ENCODE results near the gene HMGB3.
"Not testable (repeated sequence)": the region's sequence is repeated elsewhere in the genome, so short reads cannot be mapped to it uniquely, and the experiment has no call there.

Gene HMGB3

DNA sequence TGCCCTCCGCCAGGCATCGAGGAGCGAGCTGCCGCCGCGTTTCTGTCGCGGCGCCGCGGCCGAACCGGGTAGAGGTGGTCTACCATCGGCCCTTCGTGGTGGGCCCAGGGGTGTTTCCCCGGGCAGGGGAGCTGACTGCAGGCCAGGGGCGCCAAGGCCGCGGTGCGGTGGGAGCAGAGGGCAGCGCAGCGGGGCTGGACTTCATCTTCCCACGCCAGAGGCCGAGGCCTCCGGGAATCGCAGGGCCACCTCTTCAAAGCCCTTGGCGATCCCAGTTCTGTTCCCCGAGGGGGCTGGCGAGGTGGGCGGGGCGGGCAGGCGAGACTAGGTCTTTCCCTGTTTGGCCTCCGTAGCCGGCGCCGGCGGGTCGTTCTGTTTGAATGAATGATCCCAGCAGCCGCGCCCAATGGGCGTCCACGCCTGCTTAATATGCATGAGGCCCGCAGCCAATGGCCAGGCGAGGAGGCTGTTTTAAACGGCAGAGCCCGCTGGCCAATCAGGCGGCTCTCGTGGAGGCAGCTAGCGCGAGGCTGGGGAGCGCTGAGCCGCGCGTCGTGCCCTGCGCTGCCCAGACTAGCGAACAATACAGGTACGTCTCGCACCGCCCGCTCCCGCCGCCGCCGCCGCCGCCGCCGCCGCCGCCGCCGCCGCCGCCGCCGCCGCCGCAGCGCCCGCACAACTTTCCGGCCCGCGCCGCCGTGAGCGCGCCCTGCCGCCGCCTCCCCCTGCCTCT lies at the start of gene HMGB3:
TSS of gene HMGB3 (plus strand) at position 548 of the 733 bp plus-strand sequence. CDS start 2,265 bp downstream, outside the sequence.
- DNase-seq (ENCODE audit: low spot score) = peak; percentile 94

- DNase-seq (ENCODE audit: low spot score) = no peak
Measured at GRCh38 chrX:150933945-150934350, 49.2 kb upstream of the HMGB3 start.

DNA sequence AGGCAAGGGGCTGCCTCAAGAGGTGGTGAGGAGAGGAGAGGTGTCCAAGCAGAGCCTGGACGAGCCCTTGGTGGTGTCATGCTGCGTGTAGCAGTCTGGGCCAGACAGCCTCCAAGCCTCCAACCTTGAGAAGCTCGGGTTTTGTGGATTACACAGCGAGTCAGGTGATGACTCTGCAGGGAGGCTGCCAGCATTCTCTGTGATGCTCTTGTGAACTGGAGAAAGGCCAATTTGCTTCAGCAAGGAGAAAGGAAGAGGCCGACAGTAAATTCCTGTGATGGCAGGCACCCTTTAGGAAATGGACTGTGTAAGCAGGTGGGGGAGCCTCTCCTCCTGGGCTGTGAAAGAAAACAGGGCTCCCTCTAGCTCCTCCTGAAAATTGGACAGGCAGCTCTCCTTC lies 48.7 kb upstream of the HMGB3 start:
- DNase-seq (ENCODE audit: low spot score) = peak; percentile 54

- DNase-seq (ENCODE audit: low spot score) = peak; percentile 59
Measured at GRCh38 chrX:150935467-150935866, 47.7 kb upstream of the HMGB3 start.

DNA sequence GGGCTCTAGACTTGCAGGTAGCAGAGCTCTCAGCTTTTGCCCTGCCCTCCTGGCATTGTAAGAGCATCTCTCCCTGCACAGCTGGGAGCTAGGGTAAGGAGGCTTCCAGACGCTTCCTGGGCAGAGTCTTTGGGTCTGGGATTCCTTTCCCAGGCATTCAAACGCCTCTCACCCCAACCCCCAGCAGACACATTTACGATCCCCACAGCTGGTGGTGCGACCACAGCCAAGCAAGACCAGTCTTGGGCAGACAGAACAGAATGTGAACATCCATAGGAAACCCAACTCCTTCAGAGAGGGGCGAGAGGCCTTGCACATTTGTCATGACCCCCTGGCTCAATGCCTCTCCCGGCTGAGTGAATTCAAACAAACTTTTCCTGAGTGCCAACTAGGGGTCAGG lies 46.6 kb upstream of the HMGB3 start:
- no peak for DNase-seq (ENCODE audit: low spot score)

GRCh38 chrX:150940844-150941495 lies 42.2 kb upstream of the HMGB3 start:
- DNase-seq (ENCODE audit: low spot score) = no peak

DNA sequence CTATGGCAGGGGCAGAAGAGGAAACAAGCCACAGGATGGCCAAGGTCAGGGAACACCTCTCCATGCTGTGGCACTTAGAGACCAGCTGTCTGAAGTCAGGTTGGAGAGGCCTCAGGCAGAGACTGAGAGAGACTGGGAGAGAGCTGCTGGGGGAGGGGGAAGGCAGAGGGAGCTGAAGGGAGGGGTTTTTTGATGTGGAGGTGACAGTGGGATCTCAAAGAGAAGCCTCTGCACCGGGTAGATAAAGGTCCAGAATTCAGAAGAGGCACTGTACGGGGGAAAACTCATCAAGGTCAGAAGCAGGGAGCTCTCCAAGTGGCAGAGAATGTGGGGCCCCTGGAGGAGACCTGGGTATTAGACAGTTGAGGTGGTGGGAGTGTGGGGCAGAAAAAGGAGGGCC lies 41.6 kb upstream of the HMGB3 start:
- DNase-seq (ENCODE audit: low spot score) = no peak

GRCh38 chrX:150942942-150943594 lies 40.1 kb upstream of the HMGB3 start:
- DNase-seq (ENCODE audit: low spot score) = no peak

- no peak for DNase-seq (ENCODE audit: low spot score)
Measured at GRCh38 chrX:150944233-150944632, 38.9 kb upstream of the HMGB3 start.

- no peak for DNase-seq (ENCODE audit: low spot score)
Measured at GRCh38 chrX:150954951-150955350, 28.2 kb upstream of the HMGB3 start.

- no peak for DNase-seq (ENCODE audit: low spot score)
Measured at GRCh38 chrX:150955590-150955989, 27.5 kb upstream of the HMGB3 start.

DNA sequence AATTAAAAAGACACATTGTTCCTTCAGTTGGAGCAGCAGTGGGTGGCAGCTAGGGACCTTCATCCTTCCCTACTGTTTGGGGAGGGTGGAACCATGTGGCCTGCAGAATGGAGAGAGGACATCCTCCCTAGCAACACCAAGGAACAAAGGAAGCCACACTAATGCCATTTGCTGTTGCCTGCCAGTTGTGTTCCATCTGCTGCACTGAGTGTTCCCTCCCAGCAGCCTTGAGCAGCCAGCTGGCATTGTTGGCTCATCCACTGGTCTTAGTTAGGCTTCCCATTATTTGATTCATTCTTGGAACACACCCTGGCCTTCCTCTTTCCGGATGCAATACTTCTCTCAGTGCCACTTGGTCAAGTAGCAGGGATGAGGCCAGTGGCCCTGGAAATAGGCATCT lies 25.0 kb upstream of the HMGB3 start:
- no peak for DNase-seq (ENCODE audit: low spot score)

DNA sequence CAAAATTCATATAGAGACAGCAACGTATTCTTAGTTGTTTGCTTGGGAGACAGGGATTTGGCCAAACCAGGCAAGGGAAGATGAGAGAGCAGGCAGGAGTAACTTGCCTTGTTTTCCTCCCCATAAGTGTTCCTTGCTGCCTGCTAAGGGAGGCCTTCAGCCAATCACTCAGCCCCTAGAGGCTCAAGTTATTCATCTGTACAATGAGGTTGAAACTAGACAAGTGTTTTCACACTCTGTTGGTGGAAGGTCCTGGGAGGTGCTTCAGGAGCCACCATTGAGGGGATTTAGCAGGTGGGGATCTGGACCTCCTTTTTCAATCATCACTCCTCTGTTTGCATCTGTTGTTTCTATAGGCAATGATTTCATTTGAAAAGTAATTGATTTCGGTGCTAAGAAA lies 23.6 kb upstream of the HMGB3 start:
- no peak for DNase-seq (ENCODE audit: low spot score)

DNA sequence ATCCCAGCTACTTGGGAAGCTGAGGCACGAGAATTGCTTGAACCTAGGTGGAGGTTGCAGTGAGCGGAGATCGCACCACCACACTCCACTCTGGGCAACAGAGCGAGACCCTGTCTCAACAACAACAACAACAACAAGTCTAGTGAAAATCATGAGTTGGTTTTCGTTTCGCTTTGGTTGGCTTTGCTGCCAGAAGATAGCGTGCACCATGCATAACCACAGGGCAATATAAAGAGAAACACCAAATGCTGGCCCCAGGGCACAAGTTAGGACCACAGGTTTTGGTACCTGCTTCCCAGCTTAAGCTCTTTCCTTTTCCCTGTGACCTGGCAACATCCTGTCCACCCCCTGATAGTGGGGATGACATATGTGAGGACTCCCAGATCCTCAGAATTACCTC lies 21.5 kb upstream of the HMGB3 start:
- no peak for DNase-seq (ENCODE audit: low spot score)

GRCh38 chrX:150964416-150964815 lies 18.7 kb upstream of the HMGB3 start:
- DNase-seq (ENCODE audit: low spot score) = not testable (repeated sequence)

DNA sequence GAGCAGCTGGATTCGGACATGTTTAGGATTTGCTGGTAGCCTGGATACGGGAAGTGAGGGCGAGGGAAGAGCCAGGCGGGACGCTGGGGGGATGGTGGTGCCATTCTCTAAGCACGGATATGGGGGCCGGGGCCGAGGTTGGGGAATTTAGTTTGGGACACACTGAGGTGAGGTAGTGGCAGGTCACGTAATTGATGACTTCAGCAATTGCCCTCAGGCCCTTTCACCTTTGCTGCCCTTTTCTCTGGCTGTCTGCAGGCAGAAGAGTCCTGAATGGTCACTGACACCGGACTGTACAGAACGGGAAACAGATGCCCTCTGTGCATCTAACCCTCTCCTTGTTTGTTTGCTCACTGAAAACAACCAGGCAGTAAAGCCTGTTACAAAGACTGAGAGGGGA lies 16.9 kb upstream of the HMGB3 start:
- no peak for DNase-seq (ENCODE audit: low spot score)

DNA sequence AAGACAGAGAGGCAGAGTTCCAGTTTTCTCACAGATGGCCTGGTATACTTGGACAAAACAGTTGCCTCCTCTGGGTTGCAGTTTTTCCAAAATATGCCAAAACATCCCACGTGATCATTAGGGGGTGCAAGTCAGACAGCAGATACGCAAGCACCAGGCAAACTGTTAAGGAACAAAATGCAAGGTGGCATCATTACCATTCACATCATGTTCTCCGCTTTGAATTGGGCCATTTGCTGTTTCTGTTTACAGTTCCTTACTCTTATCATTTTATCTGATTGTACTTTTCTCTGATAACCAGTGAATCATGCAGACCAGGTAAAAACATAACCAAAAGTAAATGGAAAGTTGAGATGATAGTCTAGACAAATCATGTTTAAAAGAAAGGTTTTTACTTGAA lies 16.4 kb upstream of the HMGB3 start:
- DNase-seq (ENCODE audit: low spot score) = no peak

- DNase-seq (ENCODE audit: low spot score) = no peak
Measured at GRCh38 chrX:150967786-150968185, 15.3 kb upstream of the HMGB3 start.

DNA sequence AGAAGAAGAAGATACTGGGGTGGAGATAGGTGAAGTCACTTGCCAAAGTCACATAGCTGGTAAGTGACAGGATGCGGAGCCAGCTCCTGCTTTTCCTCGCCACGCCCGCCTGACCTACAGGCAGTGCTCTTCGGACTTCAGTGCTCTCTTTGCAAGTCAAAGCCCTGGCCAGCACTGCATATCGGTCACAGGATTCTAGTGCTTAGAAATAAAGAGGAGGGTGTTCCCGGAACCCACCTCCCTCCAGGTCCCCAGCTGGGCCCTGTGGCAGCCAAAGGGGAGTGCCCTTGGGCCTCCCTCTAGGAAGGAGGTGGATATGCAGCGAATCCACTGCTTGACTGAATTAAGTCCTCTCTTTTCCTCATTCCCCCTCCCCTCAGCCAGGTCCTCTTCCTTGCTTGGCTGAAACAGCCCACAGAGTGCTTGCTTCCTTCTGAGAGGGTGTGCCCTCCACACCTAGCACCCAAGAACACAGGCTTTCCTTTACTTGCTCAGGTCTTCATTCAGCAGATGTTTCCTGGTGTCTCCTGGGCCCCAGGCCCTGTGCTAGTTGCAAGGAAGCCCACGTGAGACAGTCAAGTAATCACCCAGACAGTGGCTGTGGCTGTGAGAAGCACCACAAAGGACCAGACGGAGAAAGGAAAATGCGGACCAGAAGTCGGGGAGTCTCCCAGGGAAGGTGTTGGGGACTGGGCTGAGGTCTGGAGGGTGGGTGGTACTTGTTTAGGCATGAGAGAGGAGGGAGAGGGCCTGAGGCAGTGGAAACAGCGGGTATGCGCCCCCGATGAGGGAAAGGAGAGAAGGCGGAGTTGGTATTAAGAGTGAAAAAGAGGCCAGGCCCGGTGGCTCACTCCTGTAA lies 14.0 kb upstream of the HMGB3 start:
- no peak for DNase-seq (ENCODE audit: low spot score)

GRCh38 chrX:150972450-150972849 lies 10.7 kb upstream of the HMGB3 start:
- no peak for DNase-seq (ENCODE audit: low spot score)

- no peak for DNase-seq (ENCODE audit: low spot score)
Measured at GRCh38 chrX:150975655-150976390, 7.3 kb upstream of the HMGB3 start.

Measured in AG08395 (cell line).